NCI-H1092 (cell line): Measurements from ENCODE around the gene SF3A1.
A peak's percentile ranks its signal among the peaks of the same experiment; 100 is the strongest.
"Not testable (repeated sequence)": the region's sequence is repeated elsewhere in the genome, so short reads cannot be mapped to it uniquely, and the experiment has no call there.

ENCODE experiments used
- DNase-seq: peaks from one replicate; lab custom pipeline; 2025; lab: John Stamatoyannopoulos, UW

SF3A1 gene

GRCh38 chr22:30356449-30357235, at the start of gene SF3A1, which contains the start of gene CCDC157:
SF3A1 (minus strand) TSS chr22:30356894; CDS start chr22:30356792, 102 bp downstream.
CCDC157 (plus strand) TSS chr22:30357007; CDS start chr22:30366001, 8,994 bp downstream.
- DNase-seq = peak; percentile 86

DNA sequence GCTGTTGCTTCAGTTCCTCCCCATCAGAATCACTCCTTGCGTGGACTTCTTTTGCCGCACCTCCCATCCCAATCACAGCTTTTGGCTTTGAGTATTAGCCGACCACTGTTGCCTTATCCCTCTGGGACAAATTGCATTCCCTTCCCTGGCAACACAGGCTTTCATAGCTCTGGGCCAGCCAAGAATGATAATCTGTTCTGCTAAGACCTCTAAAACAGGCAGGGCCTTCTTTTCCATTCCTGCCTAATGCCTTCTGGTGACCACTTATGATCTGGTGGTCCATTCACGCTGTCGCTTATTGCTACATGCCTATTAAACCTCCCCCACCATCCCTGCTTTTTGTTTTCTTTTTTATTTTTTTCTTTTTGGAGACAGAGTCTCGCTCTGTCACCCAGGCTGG, 49.7 kb upstream of the SF3A1 start:
- DNase-seq = no peak

DNA sequence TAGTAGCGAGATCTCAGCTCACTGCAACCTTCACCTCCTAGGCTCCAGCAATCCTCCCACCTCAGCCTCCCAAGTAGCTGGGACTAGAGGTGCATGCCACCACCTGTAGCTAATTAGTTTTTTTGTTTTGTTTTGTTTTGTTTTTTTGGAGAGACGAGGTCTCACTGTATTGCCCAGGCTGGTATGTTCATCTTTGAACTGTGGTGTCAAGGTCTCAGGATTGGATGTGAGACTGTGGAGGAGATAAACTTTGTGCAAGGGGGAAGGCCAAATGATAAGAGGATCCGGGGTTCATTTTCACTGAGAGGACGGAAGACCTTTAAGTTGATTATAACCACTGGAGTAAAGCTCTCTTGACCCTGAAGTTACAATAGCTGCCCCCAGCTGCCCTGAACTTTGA, 49.0 kb upstream of the SF3A1 start:
- DNase-seq = no peak

DNA sequence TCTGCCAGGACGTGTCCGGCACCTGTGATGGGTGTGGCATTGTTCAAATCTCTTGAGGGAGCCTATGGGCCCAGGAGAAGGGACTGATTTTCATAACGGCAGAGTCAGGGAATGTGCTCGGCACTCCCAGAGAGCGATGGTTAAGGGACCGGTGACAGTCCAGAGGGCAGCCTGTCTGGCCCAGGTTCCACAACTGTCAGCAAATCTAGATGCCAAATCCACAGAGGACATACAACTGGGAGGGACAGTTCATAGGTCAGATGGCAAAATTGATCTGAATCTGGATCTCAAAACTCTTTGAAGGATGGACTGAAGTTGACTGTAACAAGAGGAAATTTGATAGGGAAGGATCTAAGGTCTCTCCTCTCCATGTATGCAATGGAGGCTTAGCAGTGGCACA, 47.6 kb upstream of the SF3A1 start:
- no peak for DNase-seq

DNA sequence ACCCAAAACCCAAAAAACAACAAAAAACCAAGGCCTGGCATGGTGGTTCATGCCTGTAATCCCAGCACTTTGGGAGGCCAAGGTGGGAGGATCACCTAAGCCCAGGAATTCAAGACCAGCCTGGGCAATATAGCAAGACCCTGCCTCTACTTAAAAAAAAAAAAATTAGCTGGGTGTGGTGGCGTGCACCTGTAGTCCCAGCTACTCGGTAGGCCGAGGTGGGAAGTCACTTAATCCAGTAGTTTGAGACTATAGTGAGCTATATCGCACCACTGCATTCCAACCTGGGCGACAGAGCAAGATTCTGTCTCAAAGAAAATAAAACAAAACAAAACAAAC, 46.0 kb upstream of the SF3A1 start:
- DNase-seq = not testable (repeated sequence)

GRCh38 chr22:30402028-30402765, 45.5 kb upstream of the SF3A1 start:
- DNase-seq = no peak

GRCh38 chr22:30401024-30401423, 44.3 kb upstream of the SF3A1 start:
- not testable (repeated sequence) for DNase-seq

DNA sequence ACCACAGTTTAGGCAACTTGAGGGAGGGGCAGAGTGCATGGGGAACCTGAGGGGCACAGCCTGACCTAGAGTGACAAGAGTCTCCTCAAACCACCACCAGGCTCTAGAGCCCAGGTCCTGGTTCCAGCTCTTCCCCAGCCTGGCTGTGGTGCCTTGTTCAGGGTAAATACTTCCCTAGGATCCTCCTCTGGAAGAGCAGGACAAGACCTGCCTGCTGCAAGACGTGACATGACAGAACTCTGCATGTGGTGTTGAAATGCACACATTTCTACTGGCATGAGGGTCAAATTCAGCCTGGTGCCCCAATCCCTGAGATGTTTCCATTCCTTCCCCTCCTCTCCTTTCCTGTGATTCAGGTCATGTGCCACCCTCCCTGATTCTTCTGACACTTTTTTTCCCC, 43.5 kb upstream of the SF3A1 start:
- DNase-seq = no peak

DNA sequence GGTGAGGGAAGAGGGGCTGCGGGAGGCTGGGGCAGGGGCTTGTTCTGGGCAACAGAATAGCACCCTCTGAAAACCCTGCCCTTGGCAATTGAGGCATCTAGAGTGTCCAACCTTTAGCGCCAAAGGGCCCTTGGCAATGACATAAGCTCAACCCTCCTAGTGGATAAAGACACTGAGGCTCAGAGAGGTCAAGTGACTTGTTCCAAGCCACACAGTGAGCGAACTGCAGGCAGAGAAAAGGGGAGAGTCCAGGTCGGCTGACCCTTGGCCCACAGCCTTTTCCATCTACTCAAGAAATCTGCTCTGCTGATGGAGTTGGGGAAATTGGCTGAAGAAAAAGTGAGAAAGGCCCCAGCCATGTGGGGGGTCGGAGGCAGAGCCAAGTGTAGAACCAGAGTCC, 43.0 kb upstream of the SF3A1 start:
- no peak for DNase-seq

- DNase-seq = no peak
Observed at GRCh38 chr22:30398685-30399680, 42.3 kb upstream of the SF3A1 start.

DNA sequence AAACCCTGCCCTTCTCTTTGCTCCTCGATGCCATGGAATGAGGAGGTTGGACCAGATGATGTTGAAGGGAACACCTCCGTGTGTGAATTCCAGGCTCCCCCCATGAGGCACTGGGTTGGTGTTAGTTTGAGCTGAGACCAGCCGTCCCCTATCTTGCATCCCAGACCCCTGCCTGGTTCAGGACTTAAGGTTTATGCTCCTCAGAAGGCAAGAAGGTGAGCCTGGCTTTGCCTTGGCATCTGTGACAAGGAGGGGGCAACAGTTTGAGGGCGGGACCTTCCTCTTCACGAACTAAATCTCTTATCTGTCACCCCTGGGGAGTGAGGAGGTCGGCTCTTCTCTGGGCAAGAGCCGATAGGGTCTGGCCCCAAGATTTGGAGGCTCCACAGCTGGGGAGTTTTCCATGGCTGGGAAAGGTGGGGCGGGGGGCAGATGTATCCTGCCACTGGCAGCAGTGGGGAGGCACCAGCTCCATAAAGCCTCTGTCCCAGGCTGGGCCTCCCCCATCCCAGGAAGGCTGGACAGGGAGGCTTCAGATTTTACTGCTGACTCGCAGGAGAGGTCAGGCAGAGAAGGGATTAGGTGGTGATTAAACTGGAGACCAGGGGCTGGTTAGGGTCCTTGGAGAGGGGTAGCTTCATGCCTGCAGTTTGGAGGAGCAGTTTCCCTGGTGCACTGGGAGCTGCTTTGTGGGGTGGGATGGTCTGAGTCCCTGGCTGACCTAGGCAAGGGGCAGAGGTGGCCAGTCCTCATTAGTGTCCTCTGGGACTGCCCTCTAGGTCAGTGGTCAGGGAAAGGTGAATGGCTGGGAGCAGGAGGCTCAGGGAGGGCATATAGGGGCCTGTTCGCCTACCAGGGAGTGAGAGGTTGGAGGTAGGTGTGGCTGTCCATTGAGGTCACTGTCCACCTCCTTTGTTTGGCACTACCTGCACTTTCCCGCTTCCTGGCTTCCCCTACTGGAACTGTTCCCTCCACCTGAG, 41.3 kb upstream of the SF3A1 start:
- no peak for DNase-seq

DNA sequence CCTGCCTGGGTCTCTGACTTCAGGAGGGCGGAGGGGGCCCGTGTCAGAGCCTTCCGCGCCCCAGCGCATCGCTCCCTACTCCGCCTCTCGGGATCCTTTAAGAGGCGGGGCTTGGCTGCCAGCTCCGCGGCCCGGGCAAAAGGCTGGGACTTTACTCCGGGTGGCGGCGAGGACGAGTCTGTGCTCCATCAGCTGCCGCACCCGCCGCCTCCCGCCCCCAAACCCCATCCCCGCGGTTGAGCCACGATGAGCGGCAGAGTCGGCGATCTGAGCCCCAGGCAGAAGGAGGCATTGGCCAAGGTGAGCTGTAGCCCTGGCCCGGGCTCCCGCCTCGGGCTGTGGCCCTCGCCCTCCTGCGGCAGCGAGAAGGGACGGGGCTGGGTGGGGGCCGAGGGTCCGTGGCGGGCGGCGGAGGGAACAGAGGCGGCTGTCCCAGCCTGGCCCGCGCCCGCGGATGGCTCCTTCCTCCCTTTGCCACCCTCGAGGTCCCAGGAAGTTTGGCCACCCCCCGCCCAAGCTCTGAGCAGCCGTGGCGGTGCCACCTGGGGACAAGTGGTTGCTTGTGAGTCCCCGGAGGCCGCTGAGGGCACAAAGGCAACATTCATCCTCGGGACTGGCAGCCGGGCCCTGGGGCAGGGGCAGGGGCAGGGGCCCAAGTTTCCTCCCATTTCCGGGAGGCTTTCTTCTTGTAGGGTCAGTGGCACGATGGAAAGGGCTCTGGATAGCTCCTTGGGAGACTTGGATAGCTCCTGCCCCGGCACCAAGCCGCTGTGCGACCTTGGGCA, 40.4 kb upstream of the SF3A1 start, which contains the start of gene SEC14L2:
SEC14L2 (plus strand) TSS at position 148 of the 785 bp plus-strand sequence; CDS start at position 247, 99 bp downstream.
- DNase-seq = no peak

GRCh38 chr22:30393885-30394284, 37.2 kb upstream of the SF3A1 start:
- no peak for DNase-seq

- no peak for DNase-seq
Observed at GRCh38 chr22:30393322-30393680, 36.6 kb upstream of the SF3A1 start.

GRCh38 chr22:30392661-30393321, 36.1 kb upstream of the SF3A1 start:
- DNase-seq = no peak

DNA sequence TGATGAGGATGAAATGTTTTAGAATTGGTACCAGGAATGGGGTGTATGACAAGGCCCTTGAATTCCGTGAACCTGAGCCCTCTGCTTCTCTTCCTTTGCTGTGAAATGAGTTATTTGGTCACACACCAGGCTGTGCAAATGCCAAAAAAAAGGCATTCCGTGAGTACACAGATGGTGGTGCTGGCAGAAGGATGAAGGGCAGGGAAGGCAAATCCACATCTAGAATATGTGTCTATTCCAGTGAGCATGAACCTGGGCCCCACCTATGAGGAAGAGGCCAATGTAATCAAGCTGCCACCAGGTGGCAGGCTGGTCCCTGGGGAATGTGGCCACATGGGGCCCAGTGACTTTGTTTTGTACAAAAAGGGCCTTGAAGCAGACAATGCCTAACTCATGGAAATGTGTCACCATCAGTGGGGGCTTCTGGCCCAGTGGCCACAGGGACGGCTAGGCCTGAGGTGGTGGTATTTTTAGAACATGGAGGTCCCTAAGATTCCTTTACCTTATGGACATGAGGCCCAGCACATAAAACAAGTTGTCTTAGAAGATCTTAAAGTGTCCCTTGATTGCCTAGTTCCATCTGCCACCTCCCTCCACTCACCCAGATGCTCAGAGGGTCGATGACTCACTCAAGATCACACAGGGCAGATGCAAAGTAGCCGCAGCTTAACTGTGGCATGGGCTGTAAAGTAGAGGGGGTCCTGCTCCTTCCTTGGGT, 34.4 kb upstream of the SF3A1 start:
- DNase-seq = peak; percentile 39

DNA sequence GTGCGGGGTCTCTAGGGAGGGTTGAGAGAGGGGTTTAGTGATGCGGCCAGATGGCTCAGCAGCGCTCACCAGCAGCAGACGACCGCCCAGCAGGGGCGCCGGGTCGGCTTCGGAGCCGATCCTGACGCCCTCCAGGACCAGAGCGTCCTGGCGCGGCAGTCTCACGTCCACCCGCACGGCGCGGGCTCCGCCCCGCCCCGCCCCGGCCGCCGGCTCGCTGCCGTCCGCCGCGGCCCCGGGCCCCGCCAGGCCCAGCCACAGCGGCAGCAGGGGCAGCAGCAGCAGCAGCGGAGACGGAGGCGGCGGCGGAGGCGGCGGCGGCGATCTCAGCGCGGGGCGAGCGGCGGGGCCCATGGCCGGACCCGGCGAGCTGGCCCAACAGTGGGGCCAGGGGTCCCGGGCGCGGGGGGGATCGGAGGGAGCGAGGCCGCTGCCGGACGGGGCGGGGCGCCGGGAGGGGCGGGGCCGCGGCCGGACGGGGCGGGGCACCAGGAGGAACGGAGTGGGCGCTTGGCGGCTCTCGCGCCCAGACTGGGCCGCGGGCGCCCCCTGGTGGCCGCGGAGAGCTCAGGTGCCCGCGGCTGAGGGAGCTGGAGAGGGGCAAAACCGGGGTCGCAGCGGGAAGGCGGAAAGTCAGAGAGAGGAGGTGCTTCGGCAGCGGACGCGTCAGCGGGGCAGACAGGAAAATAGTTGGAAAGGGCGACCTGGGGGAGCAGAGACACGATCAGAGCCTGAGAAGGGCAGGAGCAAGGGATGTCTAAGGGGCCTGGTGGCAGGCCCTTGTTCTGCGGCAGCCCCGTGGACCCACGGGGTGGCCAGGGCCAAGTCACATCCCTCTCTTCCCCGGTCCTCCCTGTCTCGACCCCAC, 30.5 kb upstream of the SF3A1 start, which contains the start of gene RNF215:
RNF215 (minus strand) TSS at position 452 of the 868 bp plus-strand sequence; CDS start at position 354, 98 bp downstream.
- peak; percentile 67 for DNase-seq

DNA sequence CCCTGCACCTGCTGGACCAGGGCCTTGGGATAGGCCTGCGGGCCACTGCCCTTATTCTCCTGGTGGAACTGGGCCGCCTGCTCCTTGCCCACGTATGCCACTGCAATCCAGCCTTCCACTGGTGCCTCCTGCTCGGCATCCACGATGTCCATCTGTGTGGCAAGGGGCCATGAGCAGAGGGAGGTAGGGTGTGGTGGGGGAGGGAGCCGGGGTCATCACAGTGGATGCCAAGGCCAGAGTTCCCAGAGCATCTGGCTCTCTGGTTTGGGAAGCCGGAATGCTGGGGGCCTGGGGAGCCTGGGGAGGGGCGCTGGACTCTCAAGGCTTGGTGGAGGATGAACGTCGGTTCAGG, 29.9 kb upstream of the SF3A1 start:
- DNase-seq = no peak
